Lung (tissue), 12 donors: Measurements from ENCODE around the gene RXRB. TPM values are rescaled to one million over a fixed set of nuclear protein-coding genes. Genes with fewer than 3 reads are reported as not detected.

Experiments used
- ATAC-seq: fragments of 200-7000 bp; cut with Tn5 transposase; one replicate; pipeline ENCODE4 v1.9.1; 2020; ENCODE audit warnings: moderate number of reproducible peaks; ENCODE audit not compliant: insufficient read depth, low FRiP score
- DNase-seq, 3 donors: peaks; one replicate each; pipeline ENCODE4 v3.0.0-alpha.2; 2013 to 2017
- H3K27ac ChIP-seq, 2 donors: one replicate each; pipeline ENCODE4 v1.5.1; 2013; ENCODE audit warnings: mild to moderate bottlenecking in 2 of 2, moderate library complexity in 2 of 2, control low read depth in 1 of 2, inconsistent platforms in 1 of 2, low read depth in 1 of 2, low read length in 1 of 2
- H3K27me3 ChIP-seq, 3 donors: one replicate each; pipeline ENCODE4 v1.5.1; 2013; ENCODE audit warnings: low read length in 2 of 3; ENCODE audit not compliant: control insufficient read depth in 3 of 3, insufficient read depth in 3 of 3
- H3K36me3 ChIP-seq, 4 donors: one replicate each; pipeline ENCODE4 v1.5.1; 2013; ENCODE audit warnings: low read length in 4 of 4, mild to moderate bottlenecking in 1 of 4, moderate library complexity in 1 of 4; ENCODE audit not compliant: control insufficient read depth in 4 of 4, insufficient read depth in 4 of 4
- H3K4me1 ChIP-seq, 5 donors: one replicate each; pipeline ENCODE4 v1.5.1; 2013; ENCODE audit warnings: low read length in 5 of 5, mild to moderate bottlenecking in 2 of 5, moderate library complexity in 1 of 5; ENCODE audit not compliant: control insufficient read depth in 5 of 5, insufficient read depth in 5 of 5
- H3K4me3 ChIP-seq: one replicate; pipeline ENCODE4 v1.5.1; 2013; ENCODE audit warnings: mild to moderate bottlenecking, control low read depth, moderate library complexity
- H3K9ac ChIP-seq, 2 donors: one replicate each; pipeline ENCODE4 v1.5.1; 2013; ENCODE audit warnings: low read length in 2 of 2, control low read depth in 1 of 2; ENCODE audit not compliant: insufficient read depth in 1 of 2
- H3K9me3 ChIP-seq, 4 donors: one replicate each; pipeline ENCODE4 v1.5.1; 2013; ENCODE audit warnings: low read length in 3 of 4, mild to moderate bottlenecking in 1 of 4, moderate library complexity in 1 of 4; ENCODE audit not compliant: control insufficient read depth in 4 of 4, insufficient read depth in 3 of 4
- WGBS, 2 donors: extraction: QIAGEN DNeasy Blood & Tissue Kit; methylation state at CpG; one replicate each; pipeline ENCODE4 v1.1.7; 2013; 5-methylcytosine and 5-hydroxymethylcytosine counted together
- polyA plus RNA-seq, 2 donors: library from polyadenylated mRNA; stranded (reverse); fragments of 200-250 nt; gene quantifications; one replicate each; pipeline ENCODE4 v1.2.1, GENCODE V29; 2013
- total RNA-seq, 2 donors: library from RNA; depleted of rRNA in 1 of 2; stranded (reverse); fragments of >200 nt in 1 of 2; gene quantifications; one replicate each; pipeline ENCODE4 v1.2.1, GENCODE V29; 2014 to 2021
- TF ChIP-seq, protein P1 (sequence below): IDR thresholded peaks from 2 replicates; pipeline ENCODE4 v1.5.1; 2012; ENCODE audit warnings: mild to moderate bottlenecking; ENCODE audit errors: control extremely low read depth, extremely low read depth
- donor health status: control.
- donor health status: control.
- donor health status: Bipolar disorder and iron deficiency.
- donor health status: healthy.
- donor health status: DM: yes; HTN: yes; CAD: no.

Gene RXRB
- total and polyA plus RNA-seq, 4 donors = 27.4 to 38.7 (median 31.1) TPM

DNA sequence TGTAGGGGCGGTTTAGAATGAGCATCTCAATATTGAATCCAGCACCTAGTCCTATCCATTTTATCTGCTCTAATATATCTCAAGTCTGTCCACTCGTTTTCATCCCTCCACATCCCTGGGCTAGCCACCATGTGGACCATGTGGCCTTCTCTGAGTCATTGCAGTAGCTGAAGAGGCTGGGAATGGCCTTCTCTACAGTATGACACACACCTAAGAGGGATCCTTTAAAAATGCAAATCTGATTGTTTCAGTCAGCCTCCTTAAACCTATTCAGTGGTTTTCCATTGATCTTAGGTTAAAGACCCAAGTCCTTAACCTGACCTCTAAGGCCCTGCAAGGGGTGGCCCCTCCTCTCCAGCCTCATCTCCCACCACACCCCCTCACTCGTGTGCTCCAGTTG lies 17.2 kb upstream of the RXRB start:
- Histone ChIP-seq H3K4me1 (peaks cover 0 to 19% (median 9%) of the 10 kb centered on the region in 5 donors), H3K9me3 (no peaks in the 10 kb centered on the region), H3K4me3 (no peak overlapping the region), H3K27me3 (no peaks in the 10 kb centered on the region), H3K27ac (no peak overlapping the region), H3K9ac (no peak overlapping the region), H3K36me3 (no peaks in the 10 kb centered on the region)
- 74 to 80% methylated on average over 3 of the region's 3 CpGs for WGBS, 2 donors
- TF ChIP-seq, protein P1, sequence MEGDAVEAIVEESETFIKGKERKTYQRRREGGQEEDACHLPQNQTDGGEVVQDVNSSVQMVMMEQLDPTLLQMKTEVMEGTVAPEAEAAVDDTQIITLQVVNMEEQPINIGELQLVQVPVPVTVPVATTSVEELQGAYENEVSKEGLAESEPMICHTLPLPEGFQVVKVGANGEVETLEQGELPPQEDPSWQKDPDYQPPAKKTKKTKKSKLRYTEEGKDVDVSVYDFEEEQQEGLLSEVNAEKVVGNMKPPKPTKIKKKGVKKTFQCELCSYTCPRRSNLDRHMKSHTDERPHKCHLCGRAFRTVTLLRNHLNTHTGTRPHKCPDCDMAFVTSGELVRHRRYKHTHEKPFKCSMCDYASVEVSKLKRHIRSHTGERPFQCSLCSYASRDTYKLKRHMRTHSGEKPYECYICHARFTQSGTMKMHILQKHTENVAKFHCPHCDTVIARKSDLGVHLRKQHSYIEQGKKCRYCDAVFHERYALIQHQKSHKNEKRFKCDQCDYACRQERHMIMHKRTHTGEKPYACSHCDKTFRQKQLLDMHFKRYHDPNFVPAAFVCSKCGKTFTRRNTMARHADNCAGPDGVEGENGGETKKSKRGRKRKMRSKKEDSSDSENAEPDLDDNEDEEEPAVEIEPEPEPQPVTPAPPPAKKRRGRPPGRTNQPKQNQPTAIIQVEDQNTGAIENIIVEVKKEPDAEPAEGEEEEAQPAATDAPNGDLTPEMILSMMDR = no peak
- ATAC-seq (no peak), DNase-seq (no peak)

GRCh38 chr6:33217246-33217645 lies 16.8 kb upstream of the RXRB start:
- H3K27ac ChIP-seq = no peak overlapping the region
- ATAC-seq (no peak), DNase-seq (no peak)
- H3K4me1 ChIP-seq = peaks cover 0 to 23% (median 9%) of the 10 kb centered on the region in 5 donors
- TF ChIP-seq, protein P1 = no peak
- WGBS, 2 donors = 81 to 88% methylated on average over 6 of the region's 6 CpGs
- H3K27me3 ChIP-seq = no peaks in the 10 kb centered on the region
- no peaks in the 10 kb centered on the region for H3K9me3 ChIP-seq
- H3K4me3 ChIP-seq = no peak overlapping the region
- peaks cover 0 to under 1% (median 0%) of the 10 kb centered on the region in 4 donors for H3K36me3 ChIP-seq
- no peak overlapping the region for H3K9ac ChIP-seq

- H3K36me3 ChIP-seq = peaks cover 0 to 6% (median 0%) of the 10 kb centered on the region in 4 donors
- no peaks in the 10 kb centered on the region for H3K9me3 ChIP-seq
- no peaks in the 10 kb centered on the region for H3K27me3 ChIP-seq
- DNase-seq (no peak), ATAC-seq (no peak)
- H3K27ac ChIP-seq = no peak overlapping the region
- H3K4me1 ChIP-seq = peaks cover 0 to 25% (median 9%) of the 10 kb centered on the region in 5 donors
- no peak overlapping the region for H3K9ac ChIP-seq
- WGBS, 2 donors = 84 to 88% methylated on average over 4 of the region's 4 CpGs
- H3K4me3 ChIP-seq = no peak overlapping the region
- TF ChIP-seq, protein P1 = no peak
Measured at GRCh38 chr6:33216117-33216649, 15.7 kb upstream of the RXRB start.
